Measurements from ENCODE around the gene MARK1. TPM values are rescaled to one million over a fixed set of nuclear protein-coding genes. Genes with fewer than 3 reads are reported as not detected.

MARK1 gene
- total RNA-seq, 1 experiment from 2014 or later: 0.40 TPM

GRCh38 chr1:220692436-220693228 lies 164.7 kb downstream of the MARK1 start:
- H3K9me2 ChIP-seq (replicated peaks; ENCODE audit: low read length): no peaks in the 10 kb centered on the region
- H3K27ac ChIP-seq (ENCODE audit: low read length): no peak overlapping the region
- ChIA-PET CTCF (interaction anchor here (1.3 kb wide), 1 partner anchor 83 kb away, joined by 3 read pairs; no protein-coding TSS in a partner anchor), POLR2A (ENCODE audit: unreplicated experiment) (interaction anchor here (0.6 kb wide), 1 partner anchor 41 kb away, joined by 3 read pairs; no protein-coding TSS in a partner anchor)
- no peaks in the 10 kb centered on the region for H3F3A ChIP-seq (ENCODE audit: low read length, unreplicated experiment)
- no TSS peak for BruUV-seq (replicated peaks)
- no peak for ATAC-seq
- no peaks in the 10 kb centered on the region for H4K20me1 ChIP-seq (ENCODE audit: low read length)
- H3K4me2 ChIP-seq (ENCODE audit: low read length): no peak overlapping the region
- H3K36me3 ChIP-seq (ENCODE audit: low read depth, low read length): no peaks in the 10 kb centered on the region
- intact Hi-C loops (cut with micrococcal nuclease): no loop called here
- no peaks in the 10 kb centered on the region for H3K9me3 ChIP-seq (ENCODE audit: low read length)
- no peak overlapping the region for H3K9ac ChIP-seq (ENCODE audit: low read length)
- DNase-seq: no peak
- no peak overlapping the region for H2AFZ ChIP-seq (ENCODE audit: low read length)
- no peaks in the 10 kb centered on the region for H3K27me3 ChIP-seq (ENCODE audit: low read length)
- TF ChIP-seq EZH2 (IDR thresholded peaks at IDR 0.05; ENCODE audit: low read length, unreplicated experiment) (no peak), EZH2phosphoT487 (IDR thresholded peaks at IDR 0.05; ENCODE audit: borderline replicate concordance, low read length) (no peak)
- TF ChIP-seq, protein P1, sequence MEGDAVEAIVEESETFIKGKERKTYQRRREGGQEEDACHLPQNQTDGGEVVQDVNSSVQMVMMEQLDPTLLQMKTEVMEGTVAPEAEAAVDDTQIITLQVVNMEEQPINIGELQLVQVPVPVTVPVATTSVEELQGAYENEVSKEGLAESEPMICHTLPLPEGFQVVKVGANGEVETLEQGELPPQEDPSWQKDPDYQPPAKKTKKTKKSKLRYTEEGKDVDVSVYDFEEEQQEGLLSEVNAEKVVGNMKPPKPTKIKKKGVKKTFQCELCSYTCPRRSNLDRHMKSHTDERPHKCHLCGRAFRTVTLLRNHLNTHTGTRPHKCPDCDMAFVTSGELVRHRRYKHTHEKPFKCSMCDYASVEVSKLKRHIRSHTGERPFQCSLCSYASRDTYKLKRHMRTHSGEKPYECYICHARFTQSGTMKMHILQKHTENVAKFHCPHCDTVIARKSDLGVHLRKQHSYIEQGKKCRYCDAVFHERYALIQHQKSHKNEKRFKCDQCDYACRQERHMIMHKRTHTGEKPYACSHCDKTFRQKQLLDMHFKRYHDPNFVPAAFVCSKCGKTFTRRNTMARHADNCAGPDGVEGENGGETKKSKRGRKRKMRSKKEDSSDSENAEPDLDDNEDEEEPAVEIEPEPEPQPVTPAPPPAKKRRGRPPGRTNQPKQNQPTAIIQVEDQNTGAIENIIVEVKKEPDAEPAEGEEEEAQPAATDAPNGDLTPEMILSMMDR (conservative IDR thresholded peaks at IDR 0.05; ENCODE audit: low read depth, low read length): no peak
- peaks cover 7% of the 10 kb centered on the region; the same call in 1 of the 2 replicates for H3K4me1 ChIP-seq (ENCODE audit: insufficient read depth, low read length)
- no peaks in the 10 kb centered on the region for H3K79me2 ChIP-seq (ENCODE audit: low read length)
- H3K4me3 ChIP-seq (ENCODE audit: low read length): no peak overlapping the region

- ATAC-seq (no peak), DNase-seq (no peak)
- Histone ChIP-seq H3K27me3 (ENCODE audit: low read length) (no peaks in the 10 kb centered on the region), H3K27ac (ENCODE audit: low read length) (no peak overlapping the region), H4K20me1 (ENCODE audit: low read length) (no peaks in the 10 kb centered on the region), H3K9me2 (replicated peaks; ENCODE audit: low read length) (no peaks in the 10 kb centered on the region), H2AFZ (ENCODE audit: low read length) (no peak overlapping the region), H3K4me2 (ENCODE audit: low read length) (no peak overlapping the region), H3F3A (ENCODE audit: low read length, unreplicated experiment) (no peaks in the 10 kb centered on the region), H3K4me1 (ENCODE audit: insufficient read depth, low read length) (peaks cover 7% of the 10 kb centered on the region; the same call in 1 of the 2 replicates), H3K9me3 (ENCODE audit: low read length) (no peaks in the 10 kb centered on the region), H3K9ac (ENCODE audit: low read length) (no peak overlapping the region), H3K4me3 (ENCODE audit: low read length) (no peak overlapping the region), H3K79me2 (ENCODE audit: low read length) (no peaks in the 10 kb centered on the region), H3K36me3 (ENCODE audit: low read depth, low read length) (no peaks in the 10 kb centered on the region)
- ChIA-PET POLR2A (ENCODE audit: unreplicated experiment) (no interaction called here), CTCF (no interaction called here)
- no TSS peak for BruUV-seq (replicated peaks)
- TF ChIP-seq EZH2phosphoT487 (IDR thresholded peaks at IDR 0.05; ENCODE audit: borderline replicate concordance, low read length) (no peak), EZH2 (IDR thresholded peaks at IDR 0.05; ENCODE audit: low read length, unreplicated experiment) (no peak)
- TF ChIP-seq, protein P1 (conservative IDR thresholded peaks at IDR 0.05; ENCODE audit: low read depth, low read length): no peak
- intact Hi-C loops (cut with micrococcal nuclease): no loop called here
Measured at GRCh38 chr1:220694866-220695382, 167.0 kb downstream of the MARK1 start.

GRCh38 chr1:220695426-220695825 lies 167.5 kb downstream of the MARK1 start:
- intact Hi-C loops (cut with micrococcal nuclease): no loop called here
- DNase-seq (no peak), ATAC-seq (no peak)
- Histone ChIP-seq H3F3A (ENCODE audit: low read length, unreplicated experiment) (no peaks in the 10 kb centered on the region), H3K36me3 (ENCODE audit: low read depth, low read length) (no peaks in the 10 kb centered on the region), H3K4me1 (ENCODE audit: insufficient read depth, low read length) (peaks cover 7% of the 10 kb centered on the region; the same call in 1 of the 2 replicates), H3K4me3 (ENCODE audit: low read length) (no peak overlapping the region), H3K9me2 (replicated peaks; ENCODE audit: low read length) (no peaks in the 10 kb centered on the region), H3K27me3 (ENCODE audit: low read length) (no peaks in the 10 kb centered on the region), H4K20me1 (ENCODE audit: low read length) (no peaks in the 10 kb centered on the region), H3K27ac (ENCODE audit: low read length) (no peak overlapping the region), H3K79me2 (ENCODE audit: low read length) (no peaks in the 10 kb centered on the region), H2AFZ (ENCODE audit: low read length) (no peak overlapping the region), H3K9me3 (ENCODE audit: low read length) (no peaks in the 10 kb centered on the region), H3K9ac (ENCODE audit: low read length) (no peak overlapping the region), H3K4me2 (ENCODE audit: low read length) (no peak overlapping the region)
- POLR2A ChIA-PET (ENCODE audit: unreplicated experiment): no interaction called here
- TF ChIP-seq, protein P1 (conservative IDR thresholded peaks at IDR 0.05; ENCODE audit: low read depth, low read length): no peak
- TF ChIP-seq EZH2 (IDR thresholded peaks at IDR 0.05; ENCODE audit: low read length, unreplicated experiment): no peak
- TF ChIP-seq EZH2phosphoT487 (IDR thresholded peaks at IDR 0.05; ENCODE audit: borderline replicate concordance, low read length): no peak
- CTCF ChIA-PET: no interaction called here
- no TSS peak for BruUV-seq (replicated peaks)
